ENCODE results near the gene DNAJC21.

DNA sequence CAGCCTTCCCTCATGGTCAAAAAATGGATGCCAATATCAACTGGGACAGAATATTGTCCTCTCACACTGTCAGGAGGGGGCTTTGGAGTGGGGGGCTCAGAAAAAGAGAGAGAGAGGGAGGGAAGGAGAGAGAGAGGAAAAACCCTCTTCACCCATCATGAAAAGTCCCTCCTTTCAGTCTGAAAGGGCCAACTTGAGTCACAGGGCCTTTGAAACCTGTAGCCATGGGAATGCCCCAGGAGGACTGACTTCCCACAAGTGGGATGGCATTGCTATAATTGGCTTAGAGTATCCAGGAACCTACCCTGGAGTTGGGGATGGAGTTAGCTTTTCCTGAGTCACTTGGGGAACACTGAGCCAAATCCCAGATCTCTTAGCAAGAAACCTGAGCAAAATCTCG, 41.2 kb downstream of the DNAJC21 start:
- TF ChIP-seq CTCF (conservative IDR thresholded peaks at IDR 0.05; ENCODE audit: low read depth, low read length) = no peak
- no peak for TF ChIP-seq EZH2phosphoT487 (IDR thresholded peaks at IDR 0.05; ENCODE audit: borderline replicate concordance, low read length)
